KOPT-K1 (cell line): ENCODE data around the gene TADA2A.

ENCODE experiments used
- H3K27ac ChIP-seq: fragments of 200-600 bp; sonication (generic); 2 replicates; pipeline ENCODE4 v1.5.1; 2016; ENCODE audit warnings: antibody characterized with exemption, mild to moderate bottlenecking, low read depth, low read length; ENCODE audit not compliant: poor library complexity, severe bottlenecking
- H3K36me3 ChIP-seq: fragments of 200-600 bp; sonication (generic); 2 replicates; pipeline ENCODE4 v1.5.1; 2017; ENCODE audit warnings: antibody characterized with exemption, mild to moderate bottlenecking, low read length, moderate library complexity; ENCODE audit not compliant: insufficient read depth
- H3K9me3 ChIP-seq: fragments of 200-600 bp; sonication (generic); 2 replicates; pipeline ENCODE4 v1.5.1; 2017; ENCODE audit warnings: antibody characterized with exemption, low read length, mild to moderate bottlenecking; ENCODE audit not compliant: insufficient read depth, poor library complexity, severe bottlenecking

TADA2A gene

DNA sequence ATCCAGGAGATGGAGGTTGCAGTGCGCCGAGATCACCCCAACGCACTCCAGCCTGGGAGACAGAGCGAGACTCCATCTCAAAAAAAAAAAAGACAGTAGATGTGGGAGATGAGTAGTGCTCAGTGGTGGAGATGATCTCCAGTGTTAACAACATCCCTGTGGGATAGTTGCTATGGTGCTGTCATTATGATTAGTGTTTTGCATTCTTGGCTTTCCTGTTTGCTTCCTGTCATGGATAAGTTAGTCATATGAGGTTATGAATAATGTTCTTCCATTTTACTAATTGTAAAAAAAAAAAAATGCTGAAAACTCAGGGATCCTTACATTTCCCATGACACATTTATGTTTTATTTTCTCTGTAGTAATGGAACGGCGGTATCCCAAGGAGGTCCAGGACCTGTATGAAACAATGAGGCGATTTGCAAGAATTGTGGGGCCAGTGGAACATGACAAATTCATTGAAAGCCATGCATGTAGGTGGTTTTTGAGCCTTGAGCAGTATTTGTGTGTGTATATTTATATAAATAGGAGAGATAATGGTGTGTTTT lies 58.5 kb downstream of the TADA2A start:
- peaks cover 90% of the 10 kb centered on the region for H3K36me3 ChIP-seq
- H3K9me3 ChIP-seq = no peaks in the 10 kb centered on the region
- H3K27ac ChIP-seq = no peak overlapping the region

DNA sequence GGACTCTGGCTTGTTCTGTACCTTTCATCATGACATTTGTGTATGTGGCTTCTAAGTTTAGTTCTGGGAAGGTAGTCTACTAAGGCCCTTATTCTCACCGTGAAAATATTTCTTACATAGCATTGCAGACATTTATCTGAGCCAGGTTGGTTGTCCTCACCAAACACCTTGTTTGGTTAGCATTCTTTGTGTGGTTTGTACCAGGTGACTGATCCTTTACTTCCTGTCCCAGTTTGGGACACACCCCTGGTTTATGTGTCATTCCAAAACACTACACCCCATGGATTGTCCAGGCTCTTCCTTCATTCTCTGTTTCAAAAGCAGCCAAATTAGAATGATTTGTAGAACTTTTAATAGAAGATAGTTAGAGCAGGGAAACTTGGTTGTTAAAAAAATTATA lies 59.8 kb downstream of the TADA2A start:
- no peaks in the 10 kb centered on the region for H3K9me3 ChIP-seq
- H3K27ac ChIP-seq = no peak overlapping the region
- peaks cover 90% of the 10 kb centered on the region for H3K36me3 ChIP-seq

DNA sequence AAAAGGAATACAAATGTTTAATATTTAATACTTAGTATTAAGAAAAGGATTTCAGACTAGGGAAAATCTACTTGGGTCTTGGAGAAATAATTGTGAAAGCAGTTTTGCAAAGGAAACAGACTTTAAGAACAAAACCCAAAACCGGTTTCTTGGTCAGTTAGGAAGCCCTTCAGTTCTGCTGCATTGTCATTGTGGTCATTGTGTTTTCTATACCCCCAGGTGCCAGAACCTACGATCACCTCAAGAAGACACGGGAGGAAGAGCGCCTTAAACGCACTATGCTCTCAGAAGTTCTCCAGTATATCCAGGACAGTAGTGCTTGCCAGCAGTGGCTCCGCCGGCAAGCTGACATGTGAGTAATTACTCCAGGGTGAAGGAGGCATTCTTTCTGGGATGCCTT lies 63.5 kb downstream of the TADA2A start:
- peaks cover 98% of the 10 kb centered on the region for H3K36me3 ChIP-seq
- no peak overlapping the region for H3K27ac ChIP-seq
- no peaks in the 10 kb centered on the region for H3K9me3 ChIP-seq

DNA sequence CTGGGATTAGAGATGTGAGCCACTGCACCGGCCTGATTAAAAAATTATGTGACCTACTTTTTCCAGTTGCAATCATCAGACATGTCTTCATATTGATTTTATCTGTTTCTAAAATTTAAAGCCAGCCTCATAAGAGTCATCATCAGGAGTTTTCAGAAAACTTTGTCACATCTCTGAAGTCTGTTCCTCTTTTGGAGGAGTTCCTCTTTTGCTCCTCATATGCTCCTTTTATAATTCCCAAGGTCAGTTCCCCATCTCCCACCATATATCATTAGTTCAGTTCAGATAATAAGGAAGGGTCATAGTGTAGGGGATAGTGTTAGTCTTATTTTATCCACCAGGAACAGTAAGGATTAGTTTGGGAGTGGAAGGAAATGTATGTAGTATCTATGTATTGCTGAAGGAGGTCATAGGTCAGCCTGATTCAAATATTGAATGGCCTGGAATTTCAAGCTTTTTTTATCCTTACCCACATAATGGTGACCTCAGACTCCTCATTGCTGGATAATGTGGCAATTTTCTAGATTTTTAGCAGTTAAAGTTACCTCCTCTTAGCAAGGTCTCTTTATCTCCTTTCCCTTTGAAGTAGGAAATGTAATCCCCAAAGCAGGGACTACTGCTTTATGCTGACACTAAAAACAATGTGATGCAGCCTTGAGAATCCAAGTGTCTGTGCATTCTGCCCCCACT lies 69.2 kb downstream of the TADA2A start:
- peaks cover 98% of the 10 kb centered on the region for H3K36me3 ChIP-seq
- no peak overlapping the region for H3K27ac ChIP-seq
- no peaks in the 10 kb centered on the region for H3K9me3 ChIP-seq

DNA sequence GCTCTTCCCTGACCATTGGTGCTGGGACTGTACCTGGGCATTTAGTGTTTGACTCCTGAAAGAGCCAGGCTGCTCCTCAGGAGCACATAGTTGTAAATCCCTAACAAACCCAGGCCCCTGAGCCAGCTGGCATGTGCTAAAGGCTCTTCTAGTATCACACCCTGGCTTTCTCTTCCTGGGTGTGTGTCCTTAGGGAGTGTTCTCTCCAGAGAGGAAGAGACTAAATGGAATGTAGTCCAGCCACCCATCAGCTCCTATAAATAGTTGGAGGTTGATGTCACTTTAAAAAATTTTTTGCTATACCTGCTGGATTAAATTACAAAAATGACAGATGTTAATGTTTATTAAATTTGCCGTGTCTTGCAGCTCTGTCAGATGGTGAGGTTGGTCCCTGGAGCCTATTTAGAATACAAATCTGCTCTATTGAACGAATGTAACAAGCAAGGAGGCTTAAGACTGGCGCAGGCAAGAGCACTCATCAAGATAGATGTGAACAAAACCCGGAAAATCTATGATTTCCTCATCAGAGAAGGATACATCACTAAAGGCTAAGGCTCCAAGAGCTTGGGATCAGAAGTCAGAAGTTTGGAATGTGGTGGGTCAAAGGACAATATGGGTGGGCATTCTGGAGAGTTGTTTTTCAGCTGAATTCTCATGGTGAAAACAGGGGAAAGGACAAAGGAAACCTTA lies 69.9 kb downstream of the TADA2A start:
- no peak overlapping the region for H3K27ac ChIP-seq
- peaks cover 92% of the 10 kb centered on the region for H3K36me3 ChIP-seq
- no peaks in the 10 kb centered on the region for H3K9me3 ChIP-seq

DNA sequence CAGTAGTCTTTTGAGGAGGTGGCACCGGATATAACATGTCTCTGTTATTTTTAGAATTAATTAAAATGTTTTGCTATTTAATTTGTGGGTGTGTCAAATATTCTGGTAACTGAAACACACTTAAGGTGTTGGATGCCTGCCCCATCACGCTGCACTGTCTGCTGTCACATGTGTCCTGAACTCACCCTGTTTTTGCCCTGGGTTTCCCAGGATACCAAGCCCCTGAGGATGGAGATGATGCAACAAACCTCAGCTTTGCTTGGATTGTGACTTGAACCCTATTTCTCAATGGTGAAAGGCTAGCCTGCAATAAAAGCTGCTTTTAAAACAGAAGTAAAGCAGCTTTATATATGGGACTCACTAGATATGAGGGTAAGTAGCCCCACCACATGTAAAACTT lies 71.5 kb downstream of the TADA2A start:
- Histone ChIP-seq H3K27ac (no peak overlapping the region), H3K9me3 (no peaks in the 10 kb centered on the region), H3K36me3 (peaks cover 76% of the 10 kb centered on the region)

DNA sequence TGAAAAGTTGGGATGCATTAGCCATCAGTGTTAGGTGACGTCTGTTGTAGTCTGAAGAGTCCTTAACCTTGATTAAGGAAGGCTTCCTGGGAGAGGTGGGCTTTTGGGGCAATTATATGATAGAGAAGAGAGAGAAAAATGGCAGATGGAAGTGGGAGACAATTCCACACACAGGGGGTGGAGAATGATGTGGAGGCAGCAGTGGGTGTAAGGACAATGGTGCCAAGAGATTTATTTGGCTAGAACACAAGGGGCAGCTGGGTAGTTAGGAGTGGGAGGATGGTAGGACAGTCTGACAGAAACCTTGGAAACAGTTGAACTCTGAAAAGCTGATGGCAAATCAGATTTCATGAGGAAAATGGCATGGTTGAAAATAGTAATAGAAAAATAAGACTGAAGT lies 72.3 kb downstream of the TADA2A start:
- no peak overlapping the region for H3K27ac ChIP-seq
- peaks cover 68% of the 10 kb centered on the region for H3K36me3 ChIP-seq
- H3K9me3 ChIP-seq = no peaks in the 10 kb centered on the region

DNA sequence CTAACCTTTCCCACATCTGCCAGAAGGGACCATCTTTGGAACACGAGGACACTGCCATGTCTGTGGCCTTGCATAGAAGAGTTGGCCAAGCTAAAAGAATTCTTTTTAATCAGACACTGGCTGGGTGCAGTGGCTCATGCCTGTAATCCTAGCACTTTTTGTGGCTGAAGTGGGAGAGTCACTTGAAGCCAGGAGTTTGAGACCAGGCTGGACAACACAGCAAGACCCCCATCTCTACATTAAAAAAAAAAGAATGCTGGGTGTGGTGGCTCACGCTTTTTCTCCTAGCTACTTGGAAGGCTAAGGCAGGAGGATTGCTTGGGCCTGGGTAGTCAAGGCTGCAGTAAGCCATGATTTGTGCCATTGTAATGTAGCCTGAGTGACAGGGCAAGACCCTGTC lies 73.7 kb downstream of the TADA2A start:
- Histone ChIP-seq H3K36me3 (peaks cover 54% of the 10 kb centered on the region), H3K9me3 (no peaks in the 10 kb centered on the region), H3K27ac (no peak overlapping the region)

DNA sequence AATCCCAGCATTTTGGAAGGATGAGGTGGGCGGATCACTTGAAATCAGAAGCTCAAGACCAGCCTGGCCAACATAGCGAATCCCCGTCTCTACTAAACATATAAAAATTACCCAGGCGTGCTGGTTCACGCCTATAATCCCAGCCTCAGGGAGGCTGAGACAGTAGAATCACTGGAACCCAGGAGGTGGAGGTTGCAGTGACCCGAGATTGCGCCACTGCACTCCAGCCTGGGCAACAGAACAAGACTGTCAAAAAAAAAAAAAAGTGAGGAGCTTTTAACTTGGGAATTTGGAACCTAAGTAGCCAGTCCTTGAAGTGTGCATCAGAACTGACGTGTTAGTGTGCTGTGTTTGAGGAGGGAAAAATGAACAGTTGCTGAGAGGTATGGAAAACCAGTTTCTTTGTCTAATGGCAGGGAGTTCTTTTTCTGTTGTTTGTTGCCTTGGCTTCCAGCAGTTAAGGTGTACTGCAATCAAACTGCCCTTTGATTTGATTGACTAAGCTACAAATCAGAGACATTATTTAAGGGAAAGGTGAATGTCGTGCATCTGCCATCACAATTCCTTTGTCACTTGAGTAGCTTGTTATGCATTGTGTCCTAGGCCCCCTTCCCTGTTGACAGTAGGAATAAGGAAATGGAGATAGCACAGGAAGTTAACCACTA lies 74.4 kb downstream of the TADA2A start:
- Histone ChIP-seq H3K9me3 (no peaks in the 10 kb centered on the region), H3K27ac (no peak overlapping the region), H3K36me3 (peaks cover 46% of the 10 kb centered on the region)

DNA sequence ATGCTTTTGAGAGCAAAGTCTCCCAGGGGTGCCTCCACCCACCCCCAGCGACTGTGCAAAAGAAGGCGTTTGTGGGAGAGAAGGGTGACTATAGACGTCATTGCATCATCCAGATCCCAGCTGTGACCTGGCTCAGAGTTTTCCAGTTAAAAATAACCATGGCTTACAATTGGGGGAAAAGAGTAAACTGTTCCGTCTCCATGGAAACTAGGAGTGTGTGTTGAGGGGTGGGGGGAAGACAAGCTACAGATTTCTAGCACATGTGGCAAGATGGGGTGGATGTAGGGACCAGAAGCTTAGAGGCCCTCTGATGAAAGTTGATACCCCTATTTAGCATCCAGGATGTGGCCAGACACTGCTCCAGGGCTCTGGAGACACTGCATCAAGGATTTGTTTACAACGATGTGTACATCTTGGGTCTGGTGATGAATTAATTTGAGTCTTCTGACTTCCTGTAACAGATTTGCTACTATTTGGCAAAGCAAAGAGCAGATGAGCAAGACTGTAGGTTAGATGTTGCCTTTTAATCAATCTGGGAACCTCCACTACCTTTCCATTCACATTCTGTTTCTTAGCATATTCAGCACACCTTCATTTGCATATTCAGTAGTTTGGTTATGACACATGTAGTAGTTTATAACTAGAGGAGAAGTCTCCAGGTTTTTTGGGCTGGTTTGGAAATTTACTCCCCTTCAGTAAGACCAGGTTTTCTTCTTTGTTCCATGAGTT lies 76.8 kb downstream of the TADA2A start:
- Histone ChIP-seq H3K27ac (no peak overlapping the region), H3K36me3 (peaks cover 23% of the 10 kb centered on the region), H3K9me3 (no peaks in the 10 kb centered on the region)

DNA sequence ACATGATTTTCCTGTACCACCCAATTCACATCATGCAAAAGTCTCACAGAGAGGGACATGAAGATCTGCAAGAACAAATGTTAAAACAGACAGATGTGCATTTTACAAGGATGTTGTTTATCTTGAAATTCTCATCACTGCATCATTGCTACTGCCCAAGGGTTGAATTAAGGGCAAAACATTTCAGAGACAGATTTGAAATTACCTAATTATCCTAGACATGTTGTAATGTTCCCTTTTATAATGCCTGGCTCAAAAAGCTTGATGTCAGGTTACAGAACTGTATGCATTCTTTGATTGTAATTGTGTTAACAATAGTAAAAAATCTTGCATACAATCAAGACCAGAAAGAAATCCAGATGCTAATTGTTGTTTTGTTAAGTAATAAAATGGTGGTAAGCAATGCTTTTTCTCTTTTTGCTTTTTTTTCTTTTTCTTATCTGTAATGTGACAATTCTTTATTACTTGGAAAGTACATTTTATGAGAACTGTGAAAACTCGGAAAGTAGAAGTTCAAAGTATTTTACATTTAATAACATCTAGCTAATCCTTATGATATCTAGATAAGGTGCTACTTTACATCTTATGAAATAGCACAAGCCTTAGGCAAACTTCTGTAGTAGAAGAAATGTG lies 79.4 kb downstream of the TADA2A start:
- no peaks in the 10 kb centered on the region for H3K36me3 ChIP-seq
- H3K9me3 ChIP-seq = no peaks in the 10 kb centered on the region
- no peak overlapping the region for H3K27ac ChIP-seq

DNA sequence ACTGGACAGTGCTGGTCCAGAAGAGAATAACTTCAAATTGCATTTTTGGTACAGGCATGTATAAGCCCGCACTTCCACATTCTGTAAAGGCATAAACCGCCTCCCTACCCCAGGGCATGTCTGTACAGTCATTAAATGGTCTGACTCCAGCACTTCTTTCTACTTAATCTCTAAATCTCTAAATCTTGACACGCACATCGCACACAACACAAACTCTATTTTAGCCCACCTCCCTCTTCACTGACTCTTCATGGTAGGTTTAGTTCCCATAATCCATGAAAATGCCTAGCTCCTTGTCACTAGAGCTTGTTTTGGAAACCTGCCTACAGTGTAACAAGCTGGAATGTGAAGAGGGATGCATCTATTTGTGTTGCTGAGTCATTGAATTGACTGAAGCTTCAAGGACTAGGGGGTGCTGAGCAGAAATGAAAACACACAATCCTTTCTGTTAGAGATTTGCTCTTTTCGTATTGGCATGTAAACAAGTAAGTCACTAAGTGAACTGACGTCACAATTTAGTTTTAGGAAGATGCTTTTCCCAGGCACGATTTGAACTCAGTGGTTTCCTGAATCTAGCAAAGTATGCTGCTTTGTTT lies 81.4 kb downstream of the TADA2A start:
- H3K9me3 ChIP-seq = no peaks in the 10 kb centered on the region
- H3K27ac ChIP-seq = no peak overlapping the region
- H3K36me3 ChIP-seq = no peaks in the 10 kb centered on the region

DNA sequence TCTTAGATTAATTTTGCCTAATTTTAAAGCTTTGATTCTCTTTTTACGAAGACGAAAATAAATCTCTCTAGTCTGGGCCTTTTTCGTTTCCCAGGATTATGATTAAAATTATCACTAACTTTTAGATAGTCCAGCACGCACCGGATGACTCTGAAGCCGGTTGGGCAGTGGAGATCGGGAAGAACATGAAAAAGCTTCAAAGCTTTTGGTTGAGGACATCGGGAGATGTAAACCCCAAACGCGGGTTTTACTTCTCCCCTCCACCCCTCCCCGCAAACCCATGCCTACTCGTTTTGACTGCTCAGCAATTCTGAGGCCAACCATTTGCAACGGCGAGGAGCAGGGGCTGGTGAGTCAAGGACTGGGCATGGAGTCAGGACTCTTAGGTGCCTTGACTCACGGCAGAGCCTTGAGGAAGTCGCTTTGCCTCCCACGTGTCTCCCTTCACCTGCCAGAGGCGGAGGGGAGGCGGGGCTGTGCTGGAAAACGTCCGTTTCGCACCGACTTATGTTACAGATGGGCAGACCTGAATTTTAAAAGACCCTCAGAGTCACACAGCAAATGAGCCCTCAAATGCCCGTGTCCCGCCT lies 82.0 kb downstream of the TADA2A start:
- Histone ChIP-seq H3K27ac (no peak overlapping the region), H3K9me3 (no peaks in the 10 kb centered on the region), H3K36me3 (no peaks in the 10 kb centered on the region)
